Ramos (cell line): ENCODE data around the gene RSPO3.
"Not testable (repeated sequence)": the region's sequence is repeated elsewhere in the genome, so short reads cannot be mapped to it uniquely, and the experiment has no call there.

Source experiments
- in situ Hi-C: fragments of 300-500 bp; cut with MboI; formaldehyde crosslinking; loops from one replicate; pipeline ENCODE4 v1.14.3; 2022; ENCODE audit warnings: low sequenced_read_pairs; ENCODE audit not compliant: unreplicated experiment

The RSPO3 gene, protein sequence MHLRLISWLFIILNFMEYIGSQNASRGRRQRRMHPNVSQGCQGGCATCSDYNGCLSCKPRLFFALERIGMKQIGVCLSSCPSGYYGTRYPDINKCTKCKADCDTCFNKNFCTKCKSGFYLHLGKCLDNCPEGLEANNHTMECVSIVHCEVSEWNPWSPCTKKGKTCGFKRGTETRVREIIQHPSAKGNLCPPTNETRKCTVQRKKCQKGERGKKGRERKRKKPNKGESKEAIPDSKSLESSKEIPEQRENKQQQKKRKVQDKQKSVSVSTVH

DNA sequence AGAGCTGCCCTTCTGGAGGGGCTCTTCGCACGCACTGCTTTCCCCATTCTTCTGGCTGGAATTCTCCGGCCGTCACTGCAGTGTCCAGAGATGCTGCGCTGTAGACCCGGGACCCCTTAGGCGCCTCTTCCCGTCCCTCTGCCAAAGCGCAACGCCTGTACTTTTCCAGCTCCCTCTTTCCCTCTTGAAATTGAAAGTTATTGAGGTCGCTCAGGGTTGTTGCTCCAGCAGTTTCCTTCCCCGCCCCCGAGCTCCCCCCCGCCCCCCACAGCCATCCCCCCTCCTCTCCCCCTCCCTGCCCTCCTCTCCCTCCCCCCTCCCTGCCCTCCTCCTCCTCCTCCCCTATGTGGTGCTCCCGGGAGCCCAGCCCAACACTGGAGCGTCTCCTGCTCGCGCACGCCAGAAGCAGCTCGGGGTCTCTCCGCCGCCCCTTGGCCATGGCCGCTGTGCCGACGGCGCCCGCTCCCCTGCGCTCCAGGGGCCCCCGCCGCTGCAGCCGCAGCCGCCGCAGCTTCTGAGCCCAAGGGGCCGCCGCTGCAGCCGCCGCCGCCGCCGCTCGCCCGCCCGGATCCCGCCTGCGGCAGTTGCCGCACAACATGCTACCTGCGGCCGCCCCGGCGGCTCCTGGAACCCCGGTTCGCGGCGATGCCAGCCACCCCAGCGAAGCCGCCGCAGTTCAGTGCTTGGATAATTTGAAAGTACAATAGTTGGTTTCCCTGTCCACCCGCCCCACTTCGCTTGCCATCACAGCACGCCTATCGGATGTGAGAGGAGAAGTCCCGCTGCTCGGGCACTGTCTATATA lies at the start of gene RSPO3:
Gene RSPO3, plus strand, starts transcription at position 374 of the 804 bp plus-strand sequence. CDS start 522 bp downstream, outside the sequence.
- in situ Hi-C loops, result no loop called here

DNA sequence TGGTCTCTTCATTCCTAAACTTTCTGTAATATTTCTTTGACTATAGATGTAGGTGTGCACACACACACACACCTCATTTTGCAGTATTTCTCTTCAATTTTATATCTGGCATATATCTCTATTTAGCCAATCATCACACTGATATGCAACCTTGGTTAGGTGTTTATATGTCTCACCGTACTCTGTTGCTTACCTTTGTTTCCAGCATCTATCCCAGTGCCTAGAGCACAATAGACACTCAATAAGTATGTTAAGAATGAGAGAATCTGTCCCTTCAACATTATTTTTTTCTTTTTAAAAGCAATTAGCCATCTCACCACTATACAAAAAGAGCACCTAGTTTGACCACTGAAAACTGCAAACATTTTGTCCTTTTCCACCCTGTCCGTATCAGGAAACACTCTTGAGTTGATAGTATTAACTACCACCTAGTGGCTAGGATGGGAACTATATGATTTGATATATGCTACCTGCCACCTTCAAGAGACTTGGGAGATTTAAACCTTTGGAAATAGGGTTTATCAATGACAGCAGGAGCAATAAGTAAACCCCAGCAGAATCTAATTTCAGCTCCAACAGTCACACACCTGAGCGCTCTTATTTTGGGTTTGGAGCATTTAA lies 48.7 kb upstream of the RSPO3 start:
- in situ Hi-C loops, result no loop called here

DNA sequence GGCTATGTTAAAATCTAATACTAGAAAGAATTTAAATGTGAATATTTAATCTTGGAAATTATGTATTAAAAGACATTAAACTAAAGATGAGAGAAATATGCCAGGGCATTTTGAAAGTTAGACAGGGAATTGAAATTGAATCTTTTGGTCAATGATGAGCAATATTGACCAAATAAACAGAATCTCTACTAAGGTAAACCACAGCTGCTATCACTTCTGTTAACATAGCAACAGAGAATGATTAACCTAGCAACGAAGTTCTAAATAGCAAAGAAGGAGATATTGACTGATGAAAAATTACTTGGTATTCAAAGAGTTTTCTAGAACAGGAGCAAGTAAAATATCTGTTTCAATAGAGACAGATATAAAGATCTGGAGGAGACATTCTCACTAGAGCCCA lies 45.2 kb upstream of the RSPO3 start:
- in situ Hi-C loops, result no loop called here

DNA sequence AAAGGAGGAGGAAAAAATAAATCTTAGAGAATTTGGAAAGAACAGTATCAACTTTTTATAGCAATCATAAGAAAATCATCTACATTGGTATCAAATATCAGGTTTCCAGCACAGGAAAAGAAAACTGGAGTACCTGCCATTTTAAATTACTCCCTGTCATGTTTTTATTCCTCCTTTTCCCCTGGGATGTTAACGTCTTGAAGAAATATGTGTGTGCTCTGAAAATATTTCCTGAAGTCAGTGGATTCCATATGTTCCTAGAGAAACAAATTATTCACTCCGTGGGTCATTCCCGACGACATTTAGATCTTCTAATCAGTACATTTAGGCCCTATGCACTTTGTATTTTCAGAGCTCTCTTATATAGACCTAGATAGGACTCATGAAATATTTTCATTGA lies 42.0 kb upstream of the RSPO3 start:
- in situ Hi-C loops, result no loop called here

DNA sequence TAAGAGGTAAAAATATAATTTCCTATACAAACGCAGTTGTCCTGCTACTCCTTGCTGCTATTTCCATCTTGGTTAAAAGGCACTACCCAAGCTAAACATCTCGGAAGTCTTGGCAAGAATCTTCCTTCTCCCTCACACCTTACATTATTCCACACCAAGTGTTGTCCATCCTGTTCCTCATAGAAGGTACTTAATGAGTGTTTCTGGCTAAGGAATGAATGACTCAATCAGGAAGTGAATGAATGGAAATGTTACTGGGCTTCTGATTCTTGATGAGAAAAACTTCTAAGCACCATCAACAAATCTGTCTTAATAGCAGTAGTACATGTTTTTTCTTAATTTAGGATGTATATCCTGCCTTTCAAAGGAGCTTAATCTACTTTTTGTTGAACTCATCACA lies 40.6 kb upstream of the RSPO3 start:
- in situ Hi-C loops, result no loop called here

DNA sequence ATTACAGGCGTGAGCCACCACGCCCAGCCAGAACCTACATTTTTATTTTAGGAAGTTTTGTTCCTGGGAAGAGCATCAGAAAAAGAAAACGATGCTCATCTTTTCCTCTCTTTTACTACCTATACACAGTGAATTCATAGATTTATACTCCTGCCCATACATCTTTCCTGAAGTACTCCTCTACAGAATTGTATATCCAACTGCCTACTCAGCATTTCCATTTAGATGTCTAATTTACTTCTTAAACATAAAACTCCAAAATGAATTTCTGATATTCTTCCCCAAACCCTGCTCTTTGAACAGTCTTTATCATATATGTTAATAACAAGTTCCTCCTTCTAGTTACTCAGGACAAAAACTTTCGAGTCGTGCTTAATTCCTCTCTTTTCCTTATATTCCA lies 39.8 kb upstream of the RSPO3 start:
- in situ Hi-C loops, result no loop called here

DNA sequence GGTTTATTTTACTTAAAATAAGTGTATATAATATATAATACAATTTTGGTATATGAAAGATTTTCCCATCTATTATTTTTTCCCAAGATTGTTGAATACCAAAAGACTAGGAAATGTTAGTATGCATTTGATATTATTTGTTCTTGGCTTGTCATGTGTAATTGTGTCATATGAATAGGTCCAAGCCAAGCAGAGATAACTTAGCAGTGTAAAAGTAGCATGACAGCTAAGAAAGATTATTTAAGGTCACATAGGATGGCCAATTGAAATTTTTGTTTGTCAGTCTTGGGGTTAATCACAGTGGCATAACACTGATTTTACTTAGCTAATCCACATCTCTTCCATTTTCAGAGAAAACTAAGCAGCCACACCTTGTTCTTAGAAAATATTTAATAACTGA lies 38.8 kb upstream of the RSPO3 start:
- in situ Hi-C loops, result no loop called here

DNA sequence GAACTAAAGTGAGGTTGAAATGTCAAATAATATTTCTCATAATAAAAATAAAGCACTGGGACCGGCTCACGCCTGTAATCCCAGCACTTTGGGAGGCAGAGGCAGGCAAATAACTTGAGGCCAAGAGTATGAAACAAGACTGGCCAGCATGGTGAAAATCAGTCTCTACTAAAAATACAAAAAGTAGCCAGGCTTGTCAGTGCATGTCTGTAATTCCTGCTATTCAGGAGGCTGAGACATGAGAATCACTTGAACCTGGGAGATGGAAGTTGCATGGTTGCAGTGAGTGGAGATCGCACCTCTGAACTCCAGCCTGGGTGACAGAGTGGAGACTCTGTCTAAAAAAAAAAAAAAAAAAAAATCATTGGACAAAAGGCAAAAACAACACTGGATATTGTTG lies 38.4 kb upstream of the RSPO3 start:
- in situ Hi-C loops, result no loop called here

DNA sequence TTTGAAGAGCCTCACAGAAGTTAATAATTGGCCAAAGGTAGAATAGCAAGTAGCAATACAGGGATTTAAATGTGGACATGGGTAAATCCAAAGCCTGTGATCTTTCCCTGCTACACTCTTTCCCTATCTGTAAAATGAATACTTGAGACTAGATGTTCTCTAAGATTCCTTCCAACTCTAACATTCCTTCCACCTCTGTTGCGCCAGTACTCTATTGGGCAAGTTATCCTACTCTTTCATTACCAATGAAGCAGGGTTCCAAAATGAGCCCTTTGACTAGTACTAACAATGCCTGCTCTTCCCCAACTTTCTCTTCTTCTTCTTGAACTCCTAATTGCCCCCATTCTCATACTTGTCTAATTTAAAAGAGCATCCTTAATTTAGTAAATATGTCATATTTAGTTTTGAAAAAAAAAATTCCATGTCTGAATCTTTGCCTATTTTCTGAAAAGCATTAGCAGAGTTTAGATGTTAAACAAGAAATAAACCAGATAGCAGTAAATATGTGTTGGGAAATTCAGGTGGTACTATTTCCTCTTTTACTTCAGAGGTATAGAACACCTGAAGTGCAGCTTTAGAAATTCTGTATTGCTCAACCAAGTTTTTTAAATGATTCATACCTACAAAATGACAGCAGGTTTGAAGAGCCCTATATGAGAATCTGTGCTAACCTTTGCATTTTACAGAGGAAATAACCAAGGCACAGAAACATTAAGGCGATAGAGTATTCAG lies 35.1 kb upstream of the RSPO3 start:
- in situ Hi-C loops, result no loop called here

DNA sequence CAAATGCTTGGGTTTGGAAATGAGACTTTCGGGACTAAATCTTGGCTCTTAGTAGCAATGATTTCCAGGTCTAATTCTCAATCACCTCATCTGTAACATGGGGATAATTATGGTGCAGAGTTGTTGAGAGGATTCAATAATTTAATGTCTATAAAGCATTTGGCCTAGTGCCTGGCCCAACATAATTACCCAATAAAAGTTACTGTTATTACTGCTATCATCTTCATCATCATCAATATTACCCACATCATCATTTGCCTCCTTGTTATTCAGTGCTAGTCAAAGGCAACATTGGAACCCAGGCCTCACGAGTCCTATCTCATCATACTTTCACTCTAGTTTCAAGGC lies 34.5 kb upstream of the RSPO3 start:
- in situ Hi-C loops, result no loop called here

DNA sequence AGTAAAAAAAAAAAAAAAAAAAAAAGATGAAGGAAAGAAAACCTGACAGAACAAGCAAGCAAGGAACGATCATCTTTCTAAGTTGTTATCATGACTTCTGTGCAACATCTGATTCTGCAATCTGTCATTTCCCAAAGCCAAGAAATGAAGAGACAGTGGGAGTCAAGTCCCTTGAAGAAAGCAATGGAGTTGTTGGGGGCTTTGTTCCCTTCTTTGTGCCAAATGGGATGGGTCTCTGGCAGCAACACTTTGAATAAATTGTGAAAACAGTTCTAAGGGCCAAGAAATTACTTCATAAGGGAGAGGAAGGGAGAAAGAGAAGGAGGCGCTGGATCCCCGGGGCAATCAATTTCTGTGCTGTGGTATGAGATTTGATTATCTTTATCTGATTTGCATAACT lies 33.3 kb upstream of the RSPO3 start:
- in situ Hi-C loops, result no loop called here

DNA sequence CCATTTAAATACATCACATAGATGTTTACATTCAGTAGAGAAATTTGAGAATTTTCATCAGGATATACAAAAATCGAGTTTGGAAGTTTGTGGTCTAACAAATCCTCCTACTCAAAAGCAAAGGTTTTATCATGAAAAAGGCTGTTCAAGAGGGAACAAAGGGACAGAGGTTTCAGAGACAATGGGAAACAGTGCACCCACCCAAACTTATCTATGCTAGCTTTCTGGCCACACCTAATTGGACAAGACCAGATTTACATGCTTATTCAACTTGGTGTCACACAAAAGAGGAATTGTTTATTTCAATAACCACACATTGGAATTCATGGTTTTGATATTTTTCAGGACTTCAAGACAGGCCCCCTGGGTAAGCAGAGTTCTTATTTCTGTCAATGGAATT lies 28.4 kb upstream of the RSPO3 start:
- in situ Hi-C loops, result no loop called here

DNA sequence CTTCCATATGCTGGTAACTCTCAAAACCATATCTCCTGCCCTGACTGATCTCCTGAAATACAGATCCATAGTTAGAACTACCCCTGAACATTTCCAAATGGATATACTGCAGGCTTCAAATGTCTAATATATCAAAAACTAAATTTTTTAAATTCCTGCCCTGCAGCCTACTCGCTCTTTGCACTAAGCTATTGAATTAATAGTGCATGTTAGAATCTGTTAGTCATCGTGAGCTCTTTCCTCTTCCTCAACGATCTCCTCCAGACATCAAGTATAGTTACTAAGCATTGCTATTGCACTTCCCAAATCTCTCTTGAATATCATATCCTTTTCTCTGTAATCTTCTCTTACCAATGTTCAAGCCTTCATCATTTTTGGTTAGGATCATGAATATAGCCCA lies 26.0 kb upstream of the RSPO3 start:
- in situ Hi-C loops, result no loop called here

DNA sequence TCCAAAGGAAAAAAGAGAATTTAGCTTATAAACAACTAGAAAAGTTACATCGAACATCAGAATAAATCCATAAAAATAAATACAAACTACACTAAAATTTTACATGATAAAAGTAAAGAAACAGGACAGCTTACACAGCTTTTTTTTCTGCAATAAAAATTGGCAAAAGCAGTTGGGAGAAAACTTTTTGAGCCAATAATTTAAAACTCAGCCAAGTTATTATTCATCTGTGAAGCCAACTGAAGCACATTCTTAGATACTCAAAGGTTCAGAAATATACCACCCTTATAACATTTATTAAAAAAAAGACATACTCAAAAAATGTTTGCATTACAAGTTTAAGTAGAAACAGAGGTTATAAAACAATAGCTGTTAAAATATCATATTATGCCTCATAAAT lies 23.7 kb upstream of the RSPO3 start:
- in situ Hi-C loops, result no loop called here

DNA sequence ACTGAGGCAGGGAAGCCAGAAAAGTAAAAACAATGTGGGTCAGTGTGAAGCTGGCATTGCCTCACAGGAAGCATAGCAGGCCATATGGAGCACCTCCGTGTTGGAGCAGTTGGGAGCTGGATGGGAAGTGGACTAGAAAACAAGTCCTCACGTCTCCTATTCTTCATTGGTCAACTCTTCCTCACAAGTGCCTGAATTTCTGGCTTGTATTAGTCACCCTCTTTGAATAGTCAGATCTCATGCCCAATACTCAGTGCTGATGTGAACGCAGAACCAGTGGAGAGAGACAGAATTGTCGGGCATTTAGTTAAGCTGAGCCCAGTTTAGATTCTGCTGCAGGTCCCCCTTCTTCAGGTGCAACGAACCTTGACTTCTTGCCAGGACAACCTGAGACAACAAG lies 22.3 kb upstream of the RSPO3 start:
- in situ Hi-C loops, result no loop called here

DNA sequence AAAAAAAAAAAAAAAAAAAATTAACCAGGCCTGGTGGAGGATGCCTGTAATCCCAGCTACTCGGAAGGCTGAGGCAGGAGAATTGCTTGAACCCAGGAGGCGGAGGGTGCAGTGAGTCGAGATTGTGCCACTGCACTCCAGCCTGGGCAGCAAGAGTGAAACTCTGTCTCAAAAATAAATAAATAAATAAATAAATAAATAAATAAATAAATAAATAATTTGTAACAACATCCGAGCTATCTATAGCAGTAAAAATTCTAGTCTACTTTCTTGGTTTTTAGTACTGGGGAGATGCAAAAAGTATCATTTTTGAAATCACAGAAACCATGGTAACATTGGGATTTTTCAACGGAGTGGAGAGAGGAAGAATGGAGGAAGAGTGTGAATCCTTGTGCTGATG lies 21.0 kb upstream of the RSPO3 start:
- in situ Hi-C loops, result not testable (repeated sequence)

DNA sequence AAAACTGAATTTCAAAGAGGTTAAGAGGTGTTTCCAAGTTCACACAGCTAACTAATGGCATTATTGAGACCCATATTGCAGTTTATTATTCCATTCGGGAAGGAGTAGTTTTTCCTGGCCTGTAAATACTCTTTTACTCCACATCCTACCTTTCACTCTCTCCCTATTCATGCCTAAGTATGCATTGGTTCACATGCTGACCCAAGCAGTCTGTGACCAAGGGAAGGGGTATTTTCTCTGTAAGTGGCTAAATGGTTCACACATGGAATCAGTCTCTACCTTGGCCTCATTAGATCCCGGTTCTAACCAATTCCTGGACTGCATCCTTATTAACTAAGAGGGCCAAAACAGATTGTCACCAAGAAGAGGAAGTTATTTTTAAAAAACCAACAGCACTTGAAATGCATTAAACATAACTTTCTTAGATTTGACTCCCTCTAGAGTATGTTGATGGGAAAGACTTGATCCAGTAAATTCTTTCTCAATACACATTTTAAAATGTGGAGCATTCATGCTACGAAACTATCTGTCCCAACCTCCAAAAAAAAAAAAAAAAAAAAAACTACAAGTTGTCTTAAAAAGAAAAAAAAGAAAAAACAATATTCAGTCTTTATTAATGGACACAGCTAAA lies 17.8 kb upstream of the RSPO3 start:
- in situ Hi-C loops, result no loop called here

DNA sequence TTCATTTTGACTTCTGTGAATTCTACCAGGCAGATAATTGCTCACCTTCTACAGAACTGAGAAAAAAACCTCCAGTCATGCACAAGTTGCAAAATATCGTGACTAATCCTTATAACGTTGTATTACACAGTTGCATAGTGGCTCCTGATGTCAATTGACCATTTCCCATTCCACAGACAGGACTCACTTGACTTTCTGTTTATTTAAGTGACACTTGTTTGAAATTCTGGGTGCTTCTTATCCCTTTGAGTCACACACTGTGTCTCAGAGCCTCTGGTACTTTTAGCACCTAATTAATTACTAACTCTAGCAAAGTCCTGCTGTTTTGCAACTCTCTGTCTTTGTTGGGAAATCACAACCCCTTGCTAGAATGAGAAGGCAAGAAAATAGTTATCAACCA lies 16.2 kb upstream of the RSPO3 start:
- in situ Hi-C loops, result no loop called here

DNA sequence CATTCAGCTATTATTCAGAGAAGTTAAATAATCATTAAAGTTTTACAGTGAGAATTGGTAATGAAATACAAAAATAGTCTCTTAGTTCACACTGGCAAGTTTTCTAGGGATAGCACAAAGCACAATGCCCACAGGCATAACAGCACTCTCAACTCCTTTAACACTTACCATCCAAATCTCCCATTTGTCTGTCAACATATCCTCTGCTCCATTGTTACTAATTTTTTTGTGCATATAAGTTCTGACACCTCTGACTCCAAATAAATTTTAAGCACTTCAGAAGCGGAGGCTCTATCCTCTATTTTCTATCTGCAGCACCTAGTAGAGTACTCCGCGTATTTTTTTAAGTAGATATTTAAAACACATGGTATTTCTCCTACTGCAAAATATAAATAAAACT lies 15.6 kb upstream of the RSPO3 start:
- in situ Hi-C loops, result no loop called here

DNA sequence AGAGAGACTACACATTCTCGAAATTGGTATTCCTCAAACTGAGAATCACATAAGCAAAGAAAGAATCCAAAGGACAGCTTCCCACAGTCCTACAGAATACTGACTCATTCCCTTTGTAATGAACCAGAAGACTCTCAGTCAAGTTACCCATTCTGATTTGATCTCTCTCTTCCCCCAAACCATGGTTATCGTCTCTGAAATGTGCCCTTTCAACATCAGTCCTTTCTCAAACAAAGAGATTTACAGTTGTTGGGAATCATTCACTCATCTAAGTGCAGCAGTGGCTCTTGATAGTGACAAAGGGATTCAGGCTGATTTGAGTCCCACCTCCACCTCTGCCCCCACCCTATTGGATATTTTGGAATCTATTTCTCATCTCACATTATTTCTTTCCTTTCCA lies 15.0 kb upstream of the RSPO3 start:
- in situ Hi-C loops, result no loop called here

DNA sequence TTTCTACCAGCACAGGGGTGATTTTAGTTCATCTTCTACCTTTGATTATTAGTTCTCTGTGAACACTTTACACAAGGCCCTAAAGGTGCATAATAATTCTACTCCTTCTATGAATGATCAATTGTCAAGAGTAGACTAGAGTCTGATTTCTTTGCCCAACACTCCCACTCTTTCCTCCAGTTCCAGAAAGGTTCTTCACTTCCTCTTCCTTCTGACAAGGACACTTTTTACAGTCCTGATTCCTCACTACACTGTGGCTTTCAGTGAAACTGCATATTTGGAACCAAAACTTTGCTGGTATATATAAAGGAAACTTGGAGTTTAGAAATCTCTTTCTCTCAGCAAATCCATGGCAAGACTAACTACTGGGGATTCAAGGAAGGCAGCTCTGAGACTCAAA lies 10.6 kb upstream of the RSPO3 start:
- in situ Hi-C loops, result no loop called here
